ENCODE data around the gene FHOD3. TPM values are rescaled to one million over a fixed set of nuclear protein-coding genes. Genes with fewer than 3 reads are reported as not detected.

Gene FHOD3
- total RNA-seq: 32.0 TPM

- no peak for DNase-seq
These were observed at the start of gene FHOD3 for GRCh38 chr18:36297417-36298125. FHOD3 (plus strand) TSS chr18:36297713; CDS start chr18:36297836, 123 bp downstream.

DNA sequence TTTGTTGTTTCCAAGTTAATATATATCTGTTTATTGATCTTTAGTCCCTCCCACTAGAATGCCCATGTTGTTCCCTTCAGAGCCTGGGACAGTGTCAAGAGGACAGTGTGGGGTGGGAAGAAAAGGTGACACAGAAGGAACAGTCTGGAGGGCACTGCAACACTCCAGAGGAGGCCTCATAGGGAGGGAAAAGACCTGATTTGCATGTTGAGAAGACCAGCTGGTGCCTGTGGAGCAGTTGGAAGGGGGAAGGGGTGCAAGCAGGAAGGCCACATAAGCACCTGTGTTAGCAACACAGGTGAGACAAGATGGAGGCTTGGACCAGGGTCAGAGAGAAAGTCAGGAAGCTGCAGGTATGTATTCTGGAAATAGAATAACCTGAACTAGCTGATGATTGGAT, 48.1 kb upstream of the FHOD3 start:
- no peak for DNase-seq

- DNase-seq: no peak
These were observed 46.7 kb upstream of the FHOD3 start for GRCh38 chr18:36250827-36251226.

GRCh38 chr18:36255072-36255698, 42.3 kb upstream of the FHOD3 start:
- DNase-seq: no peak

- DNase-seq: no peak
These were observed 41.4 kb upstream of the FHOD3 start for GRCh38 chr18:36256094-36256493.

DNA sequence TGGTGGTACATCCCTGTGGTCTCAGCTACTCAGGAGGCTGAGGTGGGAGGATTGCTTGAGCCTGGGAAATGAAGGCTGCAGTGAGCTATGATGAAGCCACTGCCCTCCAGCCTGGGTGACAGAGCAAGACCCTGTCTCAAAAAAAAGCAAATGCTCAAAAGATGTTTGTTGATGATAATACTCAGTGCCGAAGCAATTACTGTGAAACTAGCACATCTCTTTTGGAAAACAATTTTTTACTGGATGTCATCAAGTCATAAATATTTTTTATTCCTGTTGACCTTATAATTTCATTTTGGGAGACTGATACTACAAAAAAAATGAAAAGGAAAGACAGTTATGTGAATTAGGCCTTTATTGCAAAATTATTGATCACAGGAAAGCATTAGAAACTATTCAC, 34.5 kb upstream of the FHOD3 start:
- DNase-seq: no peak

- DNase-seq: no peak
These were observed 33.2 kb upstream of the FHOD3 start for GRCh38 chr18:36264283-36264682.

- no peak for DNase-seq
These were observed 32.5 kb upstream of the FHOD3 start for GRCh38 chr18:36265015-36265414.

DNA sequence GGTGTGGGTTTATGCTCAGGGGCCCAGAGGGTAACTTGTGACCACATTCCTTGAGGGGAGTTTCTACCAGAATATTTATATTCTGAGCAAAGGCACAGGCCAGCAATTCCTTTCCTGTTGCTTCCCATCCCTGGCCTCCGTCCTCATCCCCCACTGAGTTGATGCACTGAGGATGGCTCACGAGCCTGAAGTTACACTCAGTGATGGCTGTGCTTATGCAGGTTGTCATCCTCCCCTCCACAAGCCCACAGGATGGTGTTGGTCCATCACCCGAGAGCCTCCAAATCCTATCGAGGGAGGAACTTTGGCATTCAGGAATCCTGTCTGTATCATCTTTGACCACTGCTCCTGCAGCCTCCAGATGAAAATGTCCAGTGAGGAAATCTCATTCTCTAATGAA, 28.4 kb upstream of the FHOD3 start:
- no peak for DNase-seq

- DNase-seq: no peak
These were observed 26.4 kb upstream of the FHOD3 start for GRCh38 chr18:36271153-36271552.

- no peak for DNase-seq
These were observed 24.2 kb upstream of the FHOD3 start for GRCh38 chr18:36273347-36273746.

- no peak for DNase-seq
These were observed 23.3 kb upstream of the FHOD3 start for GRCh38 chr18:36274083-36274715.

- DNase-seq: no peak
These were observed 22.0 kb upstream of the FHOD3 start for GRCh38 chr18:36275561-36275960.

DNA sequence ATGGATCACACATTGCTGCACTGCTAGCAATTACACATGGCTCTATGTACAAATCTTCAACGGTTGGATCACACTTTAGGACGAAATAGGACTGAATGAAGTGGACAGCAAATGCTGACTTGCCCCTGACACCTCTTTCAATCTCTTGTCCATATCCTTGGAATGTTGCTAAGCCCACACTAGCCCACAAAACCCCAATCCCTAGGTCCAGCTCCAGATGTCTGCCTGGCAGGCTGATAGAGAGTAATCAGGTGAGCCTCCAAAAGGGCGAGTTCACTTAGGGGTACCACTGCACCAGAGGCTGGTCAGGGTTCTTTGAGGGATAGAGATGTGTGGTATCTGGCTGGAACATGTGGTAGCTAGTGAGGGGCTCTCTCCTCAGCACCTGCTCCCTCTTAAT, 18.5 kb upstream of the FHOD3 start:
- no peak for DNase-seq

DNA sequence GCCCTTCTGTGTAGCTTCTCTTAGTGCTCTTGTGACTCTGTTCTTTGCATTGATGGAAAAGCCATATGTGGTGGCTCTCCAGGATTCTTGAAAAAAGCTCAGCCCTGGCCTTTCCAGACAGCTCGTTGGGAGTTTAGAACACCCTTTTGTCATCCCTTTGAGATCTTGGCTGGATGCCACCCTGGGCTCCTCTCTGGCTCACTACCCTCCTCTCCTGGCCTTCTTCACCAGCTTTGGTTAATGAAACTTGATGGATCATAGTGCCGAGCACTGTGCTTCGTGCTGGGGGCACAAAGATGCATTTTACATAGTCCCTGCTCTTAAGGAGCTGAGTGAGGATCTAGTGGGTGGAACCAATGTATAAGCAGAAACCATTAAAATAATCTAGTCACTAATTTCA, 15.6 kb upstream of the FHOD3 start:
- no peak for DNase-seq

DNA sequence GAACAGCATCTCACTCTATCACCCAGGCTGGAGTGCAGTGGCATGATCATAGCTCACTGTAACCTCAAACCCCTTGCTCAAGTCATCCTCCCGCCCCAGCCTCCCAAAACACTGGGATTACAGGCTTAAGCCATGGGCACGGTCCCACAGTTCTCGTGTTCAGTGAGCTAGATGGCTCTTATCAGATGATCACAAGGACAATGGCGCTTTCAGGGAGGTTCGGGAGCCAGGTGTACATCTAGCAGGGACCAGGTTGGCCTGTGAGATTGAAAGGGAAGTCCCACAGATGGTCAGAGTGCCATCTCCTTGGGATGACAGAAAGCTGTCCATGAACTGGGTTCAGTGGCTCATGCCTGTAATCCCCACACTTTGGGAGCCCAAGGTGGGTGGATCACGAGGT, 14.1 kb upstream of the FHOD3 start:
- DNase-seq: no peak

DNA sequence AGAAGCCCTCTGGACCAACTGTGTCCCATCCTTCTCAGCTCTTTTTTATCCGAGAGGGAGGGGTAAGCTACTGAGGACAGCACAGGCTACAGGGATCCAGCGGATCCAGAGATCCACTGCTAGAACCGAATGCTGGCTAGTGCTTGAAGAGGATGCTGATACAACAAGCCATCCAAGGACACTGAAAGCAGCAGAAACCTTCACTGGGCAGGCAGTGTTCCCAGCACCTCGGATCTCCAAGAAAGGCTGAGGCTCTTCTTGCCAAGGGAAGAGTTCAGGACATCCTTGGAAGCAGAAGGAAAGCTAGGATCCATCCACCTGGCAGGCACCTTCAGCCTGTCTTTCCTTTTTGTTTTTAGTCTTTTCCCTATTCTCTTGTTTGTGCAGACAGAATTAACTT, 13.2 kb upstream of the FHOD3 start:
- DNase-seq: no peak

DNA sequence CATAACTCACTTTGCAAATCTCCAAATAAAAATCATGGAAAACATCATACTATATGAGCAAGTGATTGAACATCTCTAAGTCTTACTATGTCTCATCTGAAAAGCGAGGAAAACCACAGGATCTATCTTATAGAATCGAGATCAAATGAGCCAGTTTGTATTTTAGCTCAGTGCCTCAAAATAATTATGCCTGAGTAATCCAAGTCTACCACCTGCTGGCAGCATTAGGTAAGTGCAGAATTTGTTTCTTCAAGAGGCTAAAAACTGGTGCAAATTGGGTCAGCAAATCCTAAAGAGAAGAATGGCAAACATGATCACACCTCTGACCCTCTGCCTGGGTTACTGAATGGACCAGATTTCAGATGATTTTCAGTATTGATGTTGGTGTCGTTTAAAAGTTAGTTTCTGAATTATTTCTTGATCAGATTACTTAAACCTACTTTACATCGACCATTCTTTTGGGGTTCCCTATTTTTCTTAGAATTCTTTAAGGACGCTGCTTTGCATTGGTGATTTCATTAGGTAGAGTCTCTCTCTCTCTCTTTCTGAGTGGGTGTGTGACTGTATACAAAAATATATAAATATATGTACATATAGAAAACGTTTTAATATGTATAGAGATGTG, 12.7 kb upstream of the FHOD3 start:
- DNase-seq: peak; percentile 50

DNA sequence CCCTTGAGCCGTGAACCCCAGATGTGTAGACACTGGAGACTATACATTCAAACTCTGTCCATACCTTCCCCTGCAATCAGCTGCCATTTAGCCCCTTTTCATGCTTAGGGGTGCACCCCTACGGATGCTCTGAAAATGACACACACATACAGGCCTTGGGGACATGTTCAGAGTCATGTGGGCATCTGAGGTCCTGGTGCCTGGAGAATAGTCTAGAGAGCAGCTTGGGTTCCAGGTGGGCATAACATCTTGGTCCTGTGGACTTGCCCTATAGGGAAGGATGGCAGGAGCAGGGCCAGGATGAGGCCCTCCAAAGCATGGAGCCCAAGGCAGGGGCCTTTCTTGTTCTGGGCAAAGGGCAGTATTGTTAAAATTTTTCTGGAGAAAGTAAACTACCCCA, 9.9 kb upstream of the FHOD3 start:
- DNase-seq: no peak

- DNase-seq: no peak
These were observed 8.8 kb upstream of the FHOD3 start for GRCh38 chr18:36288689-36289088.

- no peak for DNase-seq
These were observed 3.5 kb upstream of the FHOD3 start for GRCh38 chr18:36294031-36294430.

- no peak for DNase-seq
These were observed 2.3 kb upstream of the FHOD3 start for GRCh38 chr18:36295214-36295613.

GRCh38 chr18:36295880-36296301, 1.6 kb upstream of the FHOD3 start:
- no peak for DNase-seq
